Thyroid gland (tissue), 4 donors: ENCODE data around the gene SIM2.

Source experiments
- CTCF ChIP-seq, 6 experiments: fragments of 200-600 bp in 3 of 6; fragments of 450-650 bp in 3 of 6; sonication (generic) in 3 of 6; IDR thresholded peaks; one replicate each; pipeline ENCODE4 v1.5.1; 2016 to 2019; ENCODE audit warnings: antibody characterized with exemption in 6 of 6, mild to moderate bottlenecking in 2 of 6, inconsistent platforms in 1 of 6, moderate library complexity in 1 of 6
- POLR2A ChIP-seq, 2 donors: fragments of 450-650 bp; IDR thresholded peaks; one replicate each; pipeline ENCODE4 v1.6.1; 2017; ENCODE audit warnings: antibody characterized with exemption in 2 of 2, mild to moderate bottlenecking in 2 of 2, moderate library complexity in 1 of 2

- no peak for TF ChIP-seq CTCF (IDR thresholded peaks at IDR 0.05)
- TF ChIP-seq POLR2A (IDR thresholded peaks at IDR 0.05), result no peak
These were observed 17.9 kb downstream of the SIM2 start for GRCh38 chr21:36716836-36717235.
